ENCODE data around the gene RAP1GAP2. TPM values are rescaled to one million over a fixed set of nuclear protein-coding genes. Genes with fewer than 3 reads are reported as not detected.

Gene RAP1GAP2
- total and polyA plus RNA-seq, 2 of the 8 experiments (the other 6 are each of a cell fraction or from before 2014, with no cell fraction given): 24.0 to 63.8 TPM

GRCh38 chr17:2926019-2926650 lies 129.9 kb downstream of the RAP1GAP2 start (continued):
- TF ChIP-seq, protein P1, sequence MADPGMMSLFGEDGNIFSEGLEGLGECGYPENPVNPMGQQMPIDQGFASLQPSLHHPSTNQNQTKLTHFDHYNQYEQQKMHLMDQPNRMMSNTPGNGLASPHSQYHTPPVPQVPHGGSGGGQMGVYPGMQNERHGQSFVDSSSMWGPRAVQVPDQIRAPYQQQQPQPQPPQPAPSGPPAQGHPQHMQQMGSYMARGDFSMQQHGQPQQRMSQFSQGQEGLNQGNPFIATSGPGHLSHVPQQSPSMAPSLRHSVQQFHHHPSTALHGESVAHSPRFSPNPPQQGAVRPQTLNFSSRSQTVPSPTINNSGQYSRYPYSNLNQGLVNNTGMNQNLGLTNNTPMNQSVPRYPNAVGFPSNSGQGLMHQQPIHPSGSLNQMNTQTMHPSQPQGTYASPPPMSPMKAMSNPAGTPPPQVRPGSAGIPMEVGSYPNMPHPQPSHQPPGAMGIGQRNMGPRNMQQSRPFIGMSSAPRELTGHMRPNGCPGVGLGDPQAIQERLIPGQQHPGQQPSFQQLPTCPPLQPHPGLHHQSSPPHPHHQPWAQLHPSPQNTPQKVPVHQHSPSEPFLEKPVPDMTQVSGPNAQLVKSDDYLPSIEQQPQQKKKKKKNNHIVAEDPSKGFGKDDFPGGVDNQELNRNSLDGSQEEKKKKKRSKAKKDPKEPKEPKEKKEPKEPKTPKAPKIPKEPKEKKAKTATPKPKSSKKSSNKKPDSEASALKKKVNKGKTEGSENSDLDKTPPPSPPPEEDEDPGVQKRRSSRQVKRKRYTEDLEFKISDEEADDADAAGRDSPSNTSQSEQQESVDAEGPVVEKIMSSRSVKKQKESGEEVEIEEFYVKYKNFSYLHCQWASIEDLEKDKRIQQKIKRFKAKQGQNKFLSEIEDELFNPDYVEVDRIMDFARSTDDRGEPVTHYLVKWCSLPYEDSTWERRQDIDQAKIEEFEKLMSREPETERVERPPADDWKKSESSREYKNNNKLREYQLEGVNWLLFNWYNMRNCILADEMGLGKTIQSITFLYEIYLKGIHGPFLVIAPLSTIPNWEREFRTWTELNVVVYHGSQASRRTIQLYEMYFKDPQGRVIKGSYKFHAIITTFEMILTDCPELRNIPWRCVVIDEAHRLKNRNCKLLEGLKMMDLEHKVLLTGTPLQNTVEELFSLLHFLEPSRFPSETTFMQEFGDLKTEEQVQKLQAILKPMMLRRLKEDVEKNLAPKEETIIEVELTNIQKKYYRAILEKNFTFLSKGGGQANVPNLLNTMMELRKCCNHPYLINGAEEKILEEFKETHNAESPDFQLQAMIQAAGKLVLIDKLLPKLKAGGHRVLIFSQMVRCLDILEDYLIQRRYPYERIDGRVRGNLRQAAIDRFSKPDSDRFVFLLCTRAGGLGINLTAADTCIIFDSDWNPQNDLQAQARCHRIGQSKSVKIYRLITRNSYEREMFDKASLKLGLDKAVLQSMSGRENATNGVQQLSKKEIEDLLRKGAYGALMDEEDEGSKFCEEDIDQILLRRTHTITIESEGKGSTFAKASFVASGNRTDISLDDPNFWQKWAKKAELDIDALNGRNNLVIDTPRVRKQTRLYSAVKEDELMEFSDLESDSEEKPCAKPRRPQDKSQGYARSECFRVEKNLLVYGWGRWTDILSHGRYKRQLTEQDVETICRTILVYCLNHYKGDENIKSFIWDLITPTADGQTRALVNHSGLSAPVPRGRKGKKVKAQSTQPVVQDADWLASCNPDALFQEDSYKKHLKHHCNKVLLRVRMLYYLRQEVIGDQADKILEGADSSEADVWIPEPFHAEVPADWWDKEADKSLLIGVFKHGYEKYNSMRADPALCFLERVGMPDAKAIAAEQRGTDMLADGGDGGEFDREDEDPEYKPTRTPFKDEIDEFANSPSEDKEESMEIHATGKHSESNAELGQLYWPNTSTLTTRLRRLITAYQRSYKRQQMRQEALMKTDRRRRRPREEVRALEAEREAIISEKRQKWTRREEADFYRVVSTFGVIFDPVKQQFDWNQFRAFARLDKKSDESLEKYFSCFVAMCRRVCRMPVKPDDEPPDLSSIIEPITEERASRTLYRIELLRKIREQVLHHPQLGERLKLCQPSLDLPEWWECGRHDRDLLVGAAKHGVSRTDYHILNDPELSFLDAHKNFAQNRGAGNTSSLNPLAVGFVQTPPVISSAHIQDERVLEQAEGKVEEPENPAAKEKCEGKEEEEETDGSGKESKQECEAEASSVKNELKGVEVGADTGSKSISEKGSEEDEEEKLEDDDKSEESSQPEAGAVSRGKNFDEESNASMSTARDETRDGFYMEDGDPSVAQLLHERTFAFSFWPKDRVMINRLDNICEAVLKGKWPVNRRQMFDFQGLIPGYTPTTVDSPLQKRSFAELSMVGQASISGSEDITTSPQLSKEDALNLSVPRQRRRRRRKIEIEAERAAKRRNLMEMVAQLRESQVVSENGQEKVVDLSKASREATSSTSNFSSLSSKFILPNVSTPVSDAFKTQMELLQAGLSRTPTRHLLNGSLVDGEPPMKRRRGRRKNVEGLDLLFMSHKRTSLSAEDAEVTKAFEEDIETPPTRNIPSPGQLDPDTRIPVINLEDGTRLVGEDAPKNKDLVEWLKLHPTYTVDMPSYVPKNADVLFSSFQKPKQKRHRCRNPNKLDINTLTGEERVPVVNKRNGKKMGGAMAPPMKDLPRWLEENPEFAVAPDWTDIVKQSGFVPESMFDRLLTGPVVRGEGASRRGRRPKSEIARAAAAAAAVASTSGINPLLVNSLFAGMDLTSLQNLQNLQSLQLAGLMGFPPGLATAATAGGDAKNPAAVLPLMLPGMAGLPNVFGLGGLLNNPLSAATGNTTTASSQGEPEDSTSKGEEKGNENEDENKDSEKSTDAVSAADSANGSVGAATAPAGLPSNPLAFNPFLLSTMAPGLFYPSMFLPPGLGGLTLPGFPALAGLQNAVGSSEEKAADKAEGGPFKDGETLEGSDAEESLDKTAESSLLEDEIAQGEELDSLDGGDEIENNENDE (IDR thresholded peaks at IDR 0.05; ENCODE audit: insufficient replicate concordance, low read length): no peak
- TF ChIP-seq MAX (IDR thresholded peaks at IDR 0.05) (no peak), RXRA (IDR thresholded peaks at IDR 0.05; ENCODE audit: insufficient read depth, low read depth, low read length) (no peak), PHF8 (conservative IDR thresholded peaks at IDR 0.05; ENCODE audit: low read depth, low read length) (no peak), ZNF274 (IDR thresholded peaks at IDR 0.05; ENCODE audit: borderline replicate concordance, extremely low read depth, low read length) (no peak), CTBP2 (IDR thresholded peaks at IDR 0.05; ENCODE audit: borderline replicate concordance, insufficient read depth, insufficient read length, low read length) (no peak), EZH2 (IDR thresholded peaks at IDR 0.05; ENCODE audit: low read depth, low read length, severe bottlenecking) (no peak), CEBPB (IDR thresholded peaks at IDR 0.05; ENCODE audit: low read depth, low read length) (no peak), GABPA (IDR thresholded peaks at IDR 0.05; ENCODE audit: borderline replicate concordance, insufficient read depth, low read length) (no peak), TAF1 (IDR thresholded peaks at IDR 0.05; ENCODE audit: low read depth, low read length) (no peak), POLR2A (IDR thresholded peaks at IDR 0.05; ENCODE audit: control extremely low read depth in 1 of 2, low read depth in 2 of 2, low read length in 2 of 2) (no peak)
